Measurements from ENCODE around the gene POLR2F.

- TF ChIP-seq, protein P1, sequence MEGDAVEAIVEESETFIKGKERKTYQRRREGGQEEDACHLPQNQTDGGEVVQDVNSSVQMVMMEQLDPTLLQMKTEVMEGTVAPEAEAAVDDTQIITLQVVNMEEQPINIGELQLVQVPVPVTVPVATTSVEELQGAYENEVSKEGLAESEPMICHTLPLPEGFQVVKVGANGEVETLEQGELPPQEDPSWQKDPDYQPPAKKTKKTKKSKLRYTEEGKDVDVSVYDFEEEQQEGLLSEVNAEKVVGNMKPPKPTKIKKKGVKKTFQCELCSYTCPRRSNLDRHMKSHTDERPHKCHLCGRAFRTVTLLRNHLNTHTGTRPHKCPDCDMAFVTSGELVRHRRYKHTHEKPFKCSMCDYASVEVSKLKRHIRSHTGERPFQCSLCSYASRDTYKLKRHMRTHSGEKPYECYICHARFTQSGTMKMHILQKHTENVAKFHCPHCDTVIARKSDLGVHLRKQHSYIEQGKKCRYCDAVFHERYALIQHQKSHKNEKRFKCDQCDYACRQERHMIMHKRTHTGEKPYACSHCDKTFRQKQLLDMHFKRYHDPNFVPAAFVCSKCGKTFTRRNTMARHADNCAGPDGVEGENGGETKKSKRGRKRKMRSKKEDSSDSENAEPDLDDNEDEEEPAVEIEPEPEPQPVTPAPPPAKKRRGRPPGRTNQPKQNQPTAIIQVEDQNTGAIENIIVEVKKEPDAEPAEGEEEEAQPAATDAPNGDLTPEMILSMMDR (IDR thresholded peaks at IDR 0.05; ENCODE audit: low read depth, low read length, poor library complexity, severe bottlenecking) = no peak
- TF ChIP-seq EZH2phosphoT487 (IDR thresholded peaks at IDR 0.05; ENCODE audit: borderline replicate concordance, low read length) = no peak
Measured at GRCh38 chr22:37985050-37985585, 31.6 kb downstream of the POLR2F start.

Data from DOHH2 (cell line).